Measurements from ENCODE around the gene C6orf15. TPM values are rescaled to one million over a fixed set of nuclear protein-coding genes. Genes with fewer than 3 reads are reported as not detected.

The C6orf15 gene
- polyA plus RNA-seq, result not detected in 2 replicates

DNA sequence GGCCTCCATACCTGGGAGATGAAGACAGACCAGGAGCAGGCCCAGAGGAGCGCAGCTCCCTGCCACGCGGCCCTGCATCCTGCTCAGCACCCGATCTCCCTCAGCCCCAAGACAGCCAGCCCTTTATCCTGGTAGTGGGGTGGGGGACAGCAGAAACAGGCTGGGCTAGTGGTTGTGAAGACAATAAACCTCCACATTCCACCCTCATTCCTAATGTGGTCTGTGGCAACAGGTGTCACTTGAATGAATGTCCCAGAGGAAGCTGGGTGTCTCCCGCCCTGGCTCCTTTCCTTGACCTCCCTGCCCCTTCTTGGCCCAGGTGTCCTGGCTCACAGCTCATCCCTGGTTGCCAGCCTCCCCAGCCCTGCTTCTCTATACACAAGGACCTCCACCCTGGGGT is at the start of gene C6orf15:
Gene C6orf15, minus strand, starts transcription at position 98 of the 400 bp plus-strand sequence. Its CDS starts 20 bp downstream, at position 78.

DNA sequence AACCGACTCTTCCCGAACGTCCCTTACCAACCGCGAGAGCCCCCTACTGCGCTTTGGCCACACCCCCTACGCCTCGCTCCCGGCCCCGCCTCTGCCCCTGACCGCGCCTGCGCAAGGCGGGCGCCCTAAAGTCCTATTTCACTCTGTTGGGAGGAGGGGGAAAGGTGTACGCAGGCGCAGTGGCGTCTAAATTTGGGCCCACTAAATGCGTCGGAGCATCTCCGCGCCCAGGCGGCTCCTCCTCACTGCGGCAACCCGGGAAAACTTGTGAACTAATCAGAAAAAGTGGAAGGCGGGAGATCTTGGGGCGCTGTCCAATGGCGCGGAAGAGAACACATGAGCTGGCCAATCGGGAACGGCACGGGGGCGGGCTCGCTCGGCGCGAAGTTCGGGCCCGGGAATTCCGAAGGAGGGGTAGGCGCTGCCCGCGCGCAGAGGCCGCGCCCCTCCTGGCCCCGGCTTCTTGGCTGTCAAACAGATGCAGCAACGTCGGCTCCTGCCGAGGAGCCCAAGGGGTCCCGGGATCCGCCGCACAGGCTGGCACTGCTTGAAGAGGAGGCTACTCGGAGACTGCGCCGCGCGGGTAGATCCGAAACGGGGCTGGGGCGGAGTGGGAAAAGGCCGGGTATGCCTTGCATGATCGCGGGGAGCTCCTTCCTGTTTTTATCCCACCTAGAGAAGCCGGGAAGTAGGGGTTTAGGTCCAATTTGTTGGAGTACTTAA is 45.9 kb upstream of the C6orf15 start, which contains the start of gene TCF19:
Gene TCF19, plus strand, starts transcription at position 450 of the 723 bp plus-strand sequence. CDS start 881 bp downstream, outside the sequence.

DNA sequence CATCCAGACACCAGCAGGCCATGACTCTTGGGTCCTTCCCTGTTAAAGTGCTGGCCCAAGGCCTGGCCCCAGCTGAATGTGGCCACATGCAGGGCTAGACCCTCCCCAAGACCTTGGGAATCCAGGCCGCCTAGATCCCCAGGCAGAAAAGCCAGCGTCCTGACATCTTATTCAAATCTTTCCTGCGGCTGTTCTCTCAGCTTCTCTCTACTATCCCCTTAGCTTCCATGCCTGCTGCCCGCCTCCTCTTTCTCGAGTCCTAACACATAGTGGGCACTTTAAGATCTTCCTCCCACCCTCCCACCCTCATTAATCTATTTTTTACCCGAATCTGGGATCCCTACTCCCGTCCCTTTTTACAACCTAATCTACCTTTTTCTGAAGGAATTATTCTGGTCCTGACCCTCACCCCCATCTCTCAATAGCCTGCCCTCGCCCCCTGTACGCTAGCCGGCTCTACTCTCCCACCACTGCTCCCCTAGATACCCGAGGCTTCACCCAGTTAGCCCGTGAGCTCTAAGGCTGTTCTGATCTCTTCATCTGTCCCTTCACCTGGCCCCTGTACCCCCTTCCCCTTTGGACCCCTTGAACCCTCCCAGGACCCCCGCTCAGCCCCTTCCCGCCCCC is 45.3 kb upstream of the C6orf15 start, which contains the start of gene CCHCR1:
Gene CCHCR1, minus strand, starts transcription at position 290 of the 627 bp plus-strand sequence. Its CDS starts 202 bp downstream, at position 88.

DNA sequence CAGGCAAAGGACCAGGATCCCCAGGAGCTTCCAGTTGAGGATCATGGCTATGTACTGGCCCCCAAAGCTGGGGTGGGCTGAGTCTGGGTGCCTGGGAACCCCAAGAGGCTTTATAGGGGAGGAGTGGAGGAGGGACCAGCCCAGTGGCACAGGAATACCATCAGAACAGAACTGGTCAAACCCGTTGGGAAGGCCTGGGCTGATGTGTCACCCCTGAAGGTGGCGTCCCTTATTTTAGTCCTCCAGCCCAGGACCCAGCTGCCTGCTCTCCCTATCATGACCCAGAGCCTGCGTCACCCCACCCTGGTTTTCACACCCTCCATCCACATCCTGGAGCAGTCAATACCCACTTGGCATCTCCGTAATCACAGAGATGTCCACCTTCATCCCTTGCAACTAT is 26.6 kb upstream of the C6orf15 start, which contains the start of gene PSORS1C2:
Gene PSORS1C2, minus strand, starts transcription at position 85 of the 400 bp plus-strand sequence. Its CDS starts 40 bp downstream, at position 45.

DNA sequence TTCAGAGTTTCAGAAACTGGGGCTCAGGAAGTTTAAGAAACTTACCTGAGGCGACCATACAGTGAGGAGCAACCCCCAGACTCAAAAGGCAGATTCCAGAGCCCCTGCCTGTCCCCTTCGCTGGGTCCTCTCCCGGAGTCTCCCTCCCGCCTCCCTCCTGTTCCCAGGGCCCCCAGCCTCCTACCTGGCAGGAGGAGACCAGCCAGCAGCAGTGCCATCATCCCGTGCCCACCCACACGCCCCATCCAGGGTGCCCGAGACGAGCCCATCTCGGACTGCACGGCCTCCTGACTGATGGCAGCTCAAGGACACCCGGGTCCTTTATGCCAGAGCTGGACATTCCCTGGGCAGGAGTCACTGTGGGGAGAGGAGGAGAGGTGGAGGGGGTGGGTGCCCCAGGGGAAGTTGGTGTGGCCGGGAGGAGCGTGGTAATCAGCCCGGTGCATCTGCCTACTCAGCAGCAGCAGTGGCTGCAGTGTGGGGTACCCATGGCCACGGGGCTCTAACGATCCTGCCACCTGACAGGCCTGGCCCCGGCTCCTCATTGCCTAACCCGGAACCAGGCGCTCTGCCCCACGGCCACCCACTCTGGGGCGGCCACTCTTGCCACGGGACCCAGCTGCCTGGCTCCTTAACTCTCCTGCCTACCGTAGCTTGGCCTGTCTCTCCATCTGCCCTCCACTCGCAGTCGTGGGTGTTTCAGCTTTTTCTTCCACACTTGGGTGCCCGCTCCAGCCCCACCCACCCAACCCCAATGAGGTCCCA is 8.0 kb upstream of the C6orf15 start, which contains the start of gene CDSN:
Gene CDSN, minus strand, starts transcription at position 296 of the 765 bp plus-strand sequence. Its CDS starts 27 bp downstream, at position 269.

DNA sequence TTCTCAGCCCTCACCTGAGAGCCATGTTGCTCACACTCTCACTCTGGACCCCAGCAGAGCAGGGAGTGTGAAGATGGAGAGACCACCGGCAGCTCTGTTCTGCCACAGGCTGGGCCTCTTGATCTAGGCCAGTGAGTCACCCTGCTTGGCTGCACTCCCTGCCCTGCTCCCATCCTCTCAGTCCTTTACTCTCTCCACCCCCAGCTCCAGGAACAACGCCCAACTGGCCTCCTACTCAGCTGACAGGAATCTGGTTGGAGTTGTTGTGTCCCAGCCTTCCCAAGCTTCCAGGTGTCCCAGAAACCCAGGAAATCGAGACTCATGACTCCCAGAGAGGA is 2.1 kb upstream of the C6orf15 start, which contains the start of gene PSORS1C1:
Gene PSORS1C1, plus strand, starts transcription at position 260 of the 338 bp plus-strand sequence. CDS start 14,833 bp downstream, outside the sequence.

Other genes starting within 250 kb of the C6orf15 start
- 1.7 and 2.1 TPM in 2 replicates for gene DDR1, start 228.1 kb downstream of the C6orf15 start, polyA plus RNA-seq
- gene GTF2H4, start 204.4 kb downstream of the C6orf15 start, polyA plus RNA-seq, result 1.7 TPM in 1 of 2 replicates, not detected in the other
- 1.0 and 1.6 TPM in 2 replicates for gene VARS2, start 198.3 kb downstream of the C6orf15 start, polyA plus RNA-seq
- not detected in 2 replicates for gene SFTA2, start 180.4 kb downstream of the C6orf15 start, polyA plus RNA-seq
- gene MUCL3, start 171.6 kb downstream of the C6orf15 start, polyA plus RNA-seq, result not detected in 2 replicates
- gene MUC21, start 128.9 kb downstream of the C6orf15 start, polyA plus RNA-seq, result not detected in 2 replicates
- gene MUC22, start 102.1 kb downstream of the C6orf15 start, polyA plus RNA-seq, result not detected in 2 replicates
- gene PSORS1C1, start 2.2 kb upstream of the C6orf15 start, polyA plus RNA-seq, result 3.5 TPM in 1 of 2 replicates, not detected in the other
- not detected in 2 replicates for gene CDSN, start 7.9 kb upstream of the C6orf15 start, polyA plus RNA-seq
- not detected in 2 replicates for gene PSORS1C2, start 26.5 kb upstream of the C6orf15 start, polyA plus RNA-seq
- 0.52 and 1.4 TPM in 2 replicates for gene CCHCR1, start 45.2 kb upstream of the C6orf15 start, polyA plus RNA-seq
- 0.15 and 0.32 TPM in 2 replicates for gene TCF19, start 46.0 kb upstream of the C6orf15 start, polyA plus RNA-seq
- not detected in 2 replicates for gene POU5F1, start 58.1 kb upstream of the C6orf15 start, polyA plus RNA-seq
- 10.6 and 18.4 TPM in 2 replicates for gene HLA-C, start 159.5 kb upstream of the C6orf15 start, polyA plus RNA-seq
- gene HLA-B, start 244.6 kb upstream of the C6orf15 start, polyA plus RNA-seq, result 164 and 256 TPM in 2 replicates

All from Purkinje cell (primary cell).